GM21786 (cell line): ENCODE data around the gene ITGB4.

Source experiments
- ATAC-seq: cut with Tn5 transposase; IDR thresholded peaks from one replicate; pipeline ENCODE4 v1.9.1; 2021; ENCODE audit not compliant: unreplicated experiment

The ITGB4 gene

GRCh38 chr17:75731086-75731715, 9.9 kb downstream of the ITGB4 start:
- ATAC-seq, result no peak

GRCh38 chr17:75731716-75732498, 10.6 kb downstream of the ITGB4 start:
- no peak for ATAC-seq

DNA sequence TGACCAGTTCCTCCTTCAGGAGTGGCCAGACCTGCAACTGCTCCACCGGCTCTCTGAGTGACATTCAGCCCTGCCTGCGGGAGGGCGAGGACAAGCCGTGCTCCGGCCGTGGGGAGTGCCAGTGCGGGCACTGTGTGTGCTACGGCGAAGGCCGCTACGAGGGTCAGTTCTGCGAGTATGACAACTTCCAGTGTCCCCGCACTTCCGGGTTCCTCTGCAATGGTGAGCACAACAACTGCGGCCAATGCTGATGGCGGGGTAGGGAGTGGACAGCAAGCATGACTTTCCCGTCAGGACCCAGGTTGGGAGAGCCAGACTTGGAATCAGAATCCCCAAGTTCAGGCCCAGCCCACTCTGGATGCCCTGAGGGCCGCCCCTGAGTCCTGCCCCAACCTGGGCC, 12.2 kb downstream of the ITGB4 start:
- no peak for ATAC-seq

DNA sequence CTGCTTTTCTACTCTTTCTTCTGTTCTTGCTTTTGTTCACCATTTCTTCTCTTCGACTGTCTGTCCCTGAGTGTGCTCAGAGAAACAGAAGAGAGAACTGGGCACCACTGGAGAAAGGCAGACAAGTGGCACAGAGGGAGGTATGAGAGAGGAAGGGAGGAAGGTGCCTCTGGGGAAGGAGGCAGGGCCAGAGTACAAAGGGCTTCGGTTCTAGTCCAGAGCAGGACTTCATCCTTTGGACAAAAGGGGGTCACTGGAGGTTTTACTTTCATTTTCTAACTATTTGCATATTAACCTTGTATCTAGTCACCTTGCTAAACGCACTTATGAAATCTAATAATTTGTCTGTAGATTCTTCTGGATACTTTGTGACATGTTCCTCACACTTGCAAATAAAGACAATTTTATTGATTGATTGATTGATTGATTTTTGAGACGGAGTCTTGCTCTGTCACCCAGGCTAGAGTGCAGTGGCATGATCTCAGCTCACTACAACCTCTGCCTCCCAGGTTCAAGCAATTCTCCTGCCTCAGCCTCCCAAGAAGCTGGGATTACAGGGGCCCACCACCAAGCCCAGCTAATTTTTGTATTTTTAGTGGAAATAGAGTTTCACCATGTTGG, 13.5 kb downstream of the ITGB4 start:
- no peak for ATAC-seq

DNA sequence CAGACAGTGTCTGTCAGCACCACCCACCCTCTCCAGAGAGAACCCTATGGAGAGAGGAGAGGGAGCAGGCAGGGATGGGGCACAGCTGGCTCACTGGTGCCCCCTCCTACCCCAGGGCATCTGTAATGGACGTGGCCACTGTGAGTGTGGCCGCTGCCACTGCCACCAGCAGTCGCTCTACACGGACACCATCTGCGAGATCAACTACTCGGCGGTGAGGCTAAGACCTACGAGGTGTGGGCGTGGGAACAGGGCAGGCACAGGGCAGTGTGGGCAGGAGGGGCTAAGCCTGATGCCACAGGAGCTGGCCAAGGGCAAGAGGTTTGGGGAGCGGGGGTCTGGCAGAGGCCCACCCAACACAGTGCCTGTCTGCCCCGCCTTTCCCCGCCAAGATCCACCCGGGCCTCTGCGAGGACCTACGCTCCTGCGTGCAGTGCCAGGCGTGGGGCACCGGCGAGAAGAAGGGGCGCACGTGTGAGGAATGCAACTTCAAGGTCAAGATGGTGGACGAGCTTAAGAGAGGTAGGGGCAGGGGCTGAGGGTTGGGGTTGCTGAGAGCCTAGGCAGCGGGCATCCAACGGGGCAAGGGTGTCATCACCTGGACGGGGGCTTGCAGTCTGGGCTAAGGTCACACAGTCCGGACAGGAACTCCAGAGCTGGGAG, 15.0 kb downstream of the ITGB4 start:
- no peak for ATAC-seq

DNA sequence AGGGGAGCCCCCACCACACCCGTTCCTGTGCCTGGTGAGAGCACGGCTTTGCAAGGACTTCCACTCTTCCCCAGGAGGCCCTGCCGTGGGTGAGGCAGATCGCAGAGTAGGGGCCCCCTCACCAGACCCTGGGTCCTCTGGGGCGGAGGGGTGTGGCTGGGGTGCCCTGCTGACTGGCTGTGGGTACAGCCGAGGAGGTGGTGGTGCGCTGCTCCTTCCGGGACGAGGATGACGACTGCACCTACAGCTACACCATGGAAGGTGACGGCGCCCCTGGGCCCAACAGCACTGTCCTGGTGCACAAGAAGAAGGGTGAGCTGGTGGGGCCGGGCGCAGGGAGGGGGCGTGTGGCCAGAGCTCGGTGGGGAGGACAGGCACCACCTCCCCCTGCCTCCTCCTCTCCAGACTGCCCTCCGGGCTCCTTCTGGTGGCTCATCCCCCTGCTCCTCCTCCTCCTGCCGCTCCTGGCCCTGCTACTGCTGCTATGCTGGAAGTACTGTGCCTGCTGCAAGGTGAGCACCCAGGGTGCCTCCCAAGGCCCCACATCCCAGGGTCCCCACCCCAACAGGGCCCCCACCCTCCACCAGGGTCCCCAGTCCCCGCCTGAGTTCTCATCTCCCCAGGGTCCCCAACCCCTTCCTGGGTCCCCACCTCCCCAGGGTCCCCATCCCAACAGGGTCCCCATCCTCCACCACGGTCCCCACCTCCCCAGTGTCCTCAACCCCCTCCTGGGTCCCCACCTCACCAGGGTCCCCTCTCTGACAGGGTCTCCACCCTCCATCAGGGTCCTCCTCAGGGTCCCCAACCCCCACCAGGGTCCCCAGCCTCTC, 16.1 kb downstream of the ITGB4 start:
- ATAC-seq, result no peak

- ATAC-seq, result no peak
Observed at GRCh38 chr17:75738218-75738802, 17.1 kb downstream of the ITGB4 start.

GRCh38 chr17:75739174-75739573, 17.9 kb downstream of the ITGB4 start:
- ATAC-seq, result no peak

DNA sequence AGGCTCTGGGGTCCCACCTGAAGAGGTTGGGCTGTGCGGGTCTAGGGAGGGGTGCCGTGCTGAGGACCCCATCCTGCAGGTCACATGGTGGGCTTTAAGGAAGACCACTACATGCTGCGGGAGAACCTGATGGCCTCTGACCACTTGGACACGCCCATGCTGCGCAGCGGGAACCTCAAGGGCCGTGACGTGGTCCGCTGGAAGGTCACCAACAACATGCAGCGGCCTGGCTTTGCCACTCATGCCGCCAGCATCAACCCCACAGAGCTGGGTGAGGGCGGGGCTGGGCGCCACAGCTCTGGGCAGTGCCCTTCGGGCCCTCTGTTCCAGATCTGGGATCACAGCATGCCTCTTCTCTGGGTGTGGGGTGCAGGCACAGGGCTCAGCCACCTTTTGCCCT, 18.5 kb downstream of the ITGB4 start:
- ATAC-seq, result no peak

DNA sequence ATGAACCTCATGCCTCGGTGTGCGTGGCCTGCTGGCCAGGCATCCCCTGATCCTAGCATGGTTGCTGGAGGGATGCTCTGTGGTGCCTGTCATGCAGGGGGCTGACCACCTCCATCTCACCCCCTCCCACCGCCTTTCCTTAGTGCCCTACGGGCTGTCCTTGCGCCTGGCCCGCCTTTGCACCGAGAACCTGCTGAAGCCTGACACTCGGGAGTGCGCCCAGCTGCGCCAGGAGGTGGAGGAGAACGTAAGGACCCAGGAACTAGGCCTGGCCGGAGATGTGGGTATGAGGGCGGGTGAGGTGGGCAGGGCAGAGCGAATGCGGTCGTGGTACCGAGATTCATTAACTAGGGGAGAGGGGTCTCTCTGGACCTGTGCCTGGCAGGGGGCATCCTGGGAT, 19.0 kb downstream of the ITGB4 start:
- no peak for ATAC-seq

DNA sequence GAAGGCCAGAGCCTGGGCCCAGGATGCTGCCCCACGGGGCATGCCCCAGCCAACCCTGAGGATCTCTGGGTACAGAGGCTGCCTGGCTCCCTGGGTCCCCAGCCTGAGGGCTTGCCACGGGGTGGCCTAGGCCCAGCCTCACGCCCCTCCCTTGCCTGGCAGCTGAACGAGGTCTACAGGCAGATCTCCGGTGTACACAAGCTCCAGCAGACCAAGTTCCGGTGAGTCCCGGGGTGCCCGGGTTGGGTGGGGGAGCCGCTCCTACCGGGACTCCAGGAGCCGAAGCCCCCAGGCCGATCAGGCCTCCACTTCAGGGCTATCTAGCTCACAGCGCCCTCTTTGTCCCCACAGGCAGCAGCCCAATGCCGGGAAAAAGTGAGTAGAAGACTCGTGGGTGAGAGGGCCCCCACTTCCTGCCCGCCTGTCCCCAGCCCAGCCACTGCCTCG, 19.4 kb downstream of the ITGB4 start:
- ATAC-seq, result no peak

GRCh38 chr17:75742337-75742736, 21.1 kb downstream of the ITGB4 start:
- no peak for ATAC-seq

DNA sequence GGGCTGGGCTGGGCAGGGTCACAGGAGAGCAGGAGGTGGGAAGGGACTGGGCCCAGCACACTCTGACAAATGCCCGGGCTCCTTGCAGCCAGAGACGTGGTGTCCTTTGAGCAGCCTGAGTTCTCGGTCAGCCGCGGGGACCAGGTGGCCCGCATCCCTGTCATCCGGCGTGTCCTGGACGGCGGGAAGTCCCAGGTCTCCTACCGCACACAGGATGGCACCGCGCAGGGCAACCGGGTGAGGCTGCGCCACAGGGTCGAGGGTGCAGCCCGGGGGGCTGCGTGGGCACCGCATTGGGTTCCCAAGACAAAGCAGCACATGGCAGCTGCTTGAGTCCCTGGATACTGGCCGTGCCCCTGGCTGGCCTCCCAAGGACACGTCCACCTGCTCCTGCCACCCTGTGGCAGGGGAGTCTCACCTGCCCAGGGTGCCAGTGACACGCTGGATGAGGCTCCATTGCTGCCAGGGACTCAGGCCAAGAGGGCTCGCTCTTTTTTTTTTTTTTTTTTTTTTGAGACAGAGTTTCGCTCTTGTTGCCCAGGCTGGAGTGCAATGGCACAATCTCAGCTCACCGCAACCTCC, 22.5 kb downstream of the ITGB4 start:
- no peak for ATAC-seq

DNA sequence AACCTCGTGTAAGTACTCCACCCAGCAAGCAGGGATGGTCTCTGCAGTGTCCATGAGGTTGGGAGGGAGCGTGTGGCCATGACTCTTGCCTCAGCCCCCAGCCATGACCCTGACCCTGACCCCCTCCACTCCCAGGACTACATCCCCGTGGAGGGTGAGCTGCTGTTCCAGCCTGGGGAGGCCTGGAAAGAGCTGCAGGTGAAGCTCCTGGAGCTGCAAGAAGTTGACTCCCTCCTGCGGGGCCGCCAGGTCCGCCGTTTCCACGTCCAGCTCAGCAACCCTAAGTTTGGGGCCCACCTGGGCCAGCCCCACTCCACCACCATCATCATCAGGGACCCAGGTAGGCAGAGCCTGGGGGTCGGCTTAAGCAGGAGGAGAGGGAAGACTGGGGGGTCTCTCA, 27.4 kb downstream of the ITGB4 start:
- no peak for ATAC-seq

- no peak for ATAC-seq
Observed at GRCh38 chr17:75749545-75750389, 28.5 kb downstream of the ITGB4 start.

DNA sequence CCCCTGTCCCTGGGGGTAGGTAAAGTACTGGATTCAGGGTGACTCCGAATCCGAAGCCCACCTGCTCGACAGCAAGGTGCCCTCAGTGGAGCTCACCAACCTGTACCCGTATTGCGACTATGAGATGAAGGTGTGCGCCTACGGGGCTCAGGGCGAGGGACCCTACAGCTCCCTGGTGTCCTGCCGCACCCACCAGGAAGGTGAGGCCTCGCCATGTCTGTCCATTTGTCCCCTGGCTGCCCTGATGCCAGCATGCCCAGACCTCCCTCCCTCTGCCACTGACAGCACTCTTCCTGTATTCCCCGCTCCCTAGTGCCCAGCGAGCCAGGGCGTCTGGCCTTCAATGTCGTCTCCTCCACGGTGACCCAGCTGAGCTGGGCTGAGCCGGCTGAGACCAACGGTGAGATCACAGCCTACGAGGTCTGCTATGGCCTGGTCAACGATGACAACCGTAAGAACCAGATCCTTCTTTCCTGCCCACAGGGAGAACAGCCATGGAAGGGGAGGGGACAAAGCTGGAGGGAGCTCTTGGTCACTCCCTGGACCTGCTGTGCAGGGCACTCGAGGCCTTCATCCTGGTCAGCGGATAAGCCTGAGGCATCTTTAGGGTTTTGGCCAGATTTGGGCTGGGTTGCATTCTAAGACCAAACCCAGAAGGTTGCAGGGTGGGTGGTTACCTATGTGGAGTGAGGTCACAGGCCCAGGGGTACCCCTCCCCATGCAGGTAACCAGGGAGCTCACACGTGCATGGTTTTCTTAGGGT, 29.6 kb downstream of the ITGB4 start:
- ATAC-seq, result no peak

DNA sequence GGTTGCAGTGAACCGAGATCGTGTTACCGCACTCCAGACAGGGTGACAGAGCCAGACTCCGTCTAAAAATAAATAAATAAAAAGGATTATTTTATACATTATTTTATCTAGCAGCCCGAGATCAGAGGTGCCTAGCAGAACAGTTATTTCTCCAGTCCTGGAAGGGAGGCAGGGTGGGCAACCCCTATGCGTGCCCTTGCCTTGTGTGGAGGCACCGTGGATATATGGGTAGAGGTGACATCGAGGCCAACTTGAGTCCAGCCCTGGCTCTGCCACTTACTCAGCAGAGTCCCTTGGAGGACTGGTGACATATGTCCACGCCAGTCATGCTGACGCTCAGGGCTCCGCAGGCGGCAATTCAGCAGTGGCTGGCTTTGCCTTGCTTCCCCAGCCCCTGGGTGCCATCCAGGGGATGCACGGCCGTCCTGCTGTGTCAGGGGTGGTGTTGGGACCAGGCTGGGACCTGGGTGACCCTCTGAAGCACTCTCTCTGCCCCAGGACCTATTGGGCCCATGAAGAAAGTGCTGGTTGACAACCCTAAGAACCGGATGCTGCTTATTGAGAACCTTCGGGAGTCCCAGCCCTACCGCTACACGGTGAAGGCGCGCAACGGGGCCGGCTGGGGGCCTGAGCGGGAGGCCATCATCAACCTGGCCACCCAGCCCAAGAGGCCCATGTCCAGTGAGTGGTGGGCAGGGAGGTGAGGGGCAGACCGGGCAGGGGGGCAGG, 30.6 kb downstream of the ITGB4 start:
- no peak for ATAC-seq

- ATAC-seq, result no peak
Observed at GRCh38 chr17:75752405-75752709, 31.1 kb downstream of the ITGB4 start.
